ENCODE measurements around the gene BRK1. TPM values are rescaled to one million over a fixed set of nuclear protein-coding genes. Genes with fewer than 3 reads are reported as not detected.

The BRK1 gene
- total and polyA plus RNA-seq, 10 of the 15 experiments (the other 5 are each of a cell fraction or from before 2014, with no cell fraction given): 97.8 to 457 (median 203) TPM

DNA sequence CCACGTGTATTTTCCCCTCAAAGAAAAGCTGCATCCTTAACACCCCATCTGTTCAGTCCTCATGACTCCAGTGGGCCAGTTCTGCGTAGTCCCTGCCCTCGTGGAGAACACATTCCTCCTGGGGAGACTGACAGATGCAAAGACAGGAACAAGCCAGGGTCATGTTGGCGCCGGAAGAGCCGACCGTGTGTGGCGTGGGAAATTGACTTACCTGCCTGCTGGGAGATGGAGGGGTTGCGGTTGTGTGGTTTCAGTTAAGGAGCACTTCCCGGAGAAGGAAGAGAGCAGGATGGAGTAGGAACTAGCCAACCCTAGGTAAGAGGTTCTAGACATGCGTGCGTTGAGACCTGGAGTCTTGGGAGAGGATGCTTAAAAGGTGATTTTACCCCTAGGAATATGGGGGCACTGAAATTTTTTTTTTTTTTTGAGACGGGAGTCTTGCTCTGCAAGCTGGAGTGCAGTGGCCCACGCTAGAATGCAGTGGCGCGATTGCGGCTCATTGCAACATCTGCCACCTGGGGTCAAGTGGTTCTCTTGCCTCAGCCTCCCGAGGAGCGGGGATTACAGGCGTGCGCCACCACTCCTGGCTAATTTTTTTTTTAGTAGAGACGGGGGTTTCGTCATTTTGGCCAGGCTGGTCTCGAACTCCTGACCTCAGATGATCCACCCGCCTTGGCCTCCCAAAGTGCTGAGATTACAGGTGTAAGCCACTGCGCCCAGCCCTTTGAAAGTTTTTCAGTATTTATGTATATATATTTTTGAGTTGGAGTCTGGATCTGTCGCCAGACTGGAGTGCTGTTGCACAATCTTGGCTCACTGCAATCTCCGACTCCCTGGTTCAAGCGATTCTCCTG lies 27.5 kb downstream of the BRK1 start:
- Histone ChIP-seq H3K27ac (ENCODE audit: control insufficient read depth, insufficient read depth) (peak overlapping the region; percentile 61; the same call in 1 of the 2 replicates), H3K36me3 (ENCODE audit: control insufficient read depth in 2 of 2, insufficient read depth in 2 of 2, low read length in 1 of 2) (peaks cover 0 to 5% of the 10 kb centered on the region in 2 experiments; a peak in 1 of 4 replicates)

More for the DNA sequence above, 27.5 kb downstream of the BRK1 start:
- H3K9me3 ChIP-seq (replicated peaks; ENCODE audit: control insufficient read depth, insufficient read depth, low read length): no peaks in the 10 kb centered on the region; the same call in 2 of the 3 replicates
- DNase-seq (ENCODE audit: low read depth, low spot score) (no peak), ATAC-seq (peak; percentile 21), FAIRE-seq (no peak)
- WGBS (ENCODE audit: insufficient coverage, insufficient replicate concordance, low lambda C conversion rate, missing lambda C conversion rate): 23% methylated on average over 29 of the region's 29 CpGs
- CTCF ChIA-PET: interaction anchor here (2.0 kb wide), 1 partner anchor 49 kb away, joined by 9 read pairs; no protein-coding TSS in a partner anchor
- no peaks in the 10 kb centered on the region for H3K27me3 ChIP-seq (replicated peaks in 1 of 2; ENCODE audit: control insufficient read depth in 2 of 2, insufficient read depth in 2 of 2, low read length in 1 of 2)
- SMC1A ChIA-PET (ENCODE audit: uncharacterized antibody, unreplicated experiment): no interaction called here
- peak overlapping the region; percentile 77 for H3K9ac ChIP-seq (ENCODE audit: control insufficient read depth, insufficient read depth, low read length)
- in situ Hi-C loops (cut with MboI) (no loop called here), intact Hi-C loops (cut with micrococcal nuclease; ENCODE audit: unreplicated experiment) (loop anchor here (2.0 to 5.0 kb wide), 2 partner anchors 49 to 82 kb away; no protein-coding TSS in a partner anchor)
- peak overlapping the region; percentile 38 for H3K4me2 ChIP-seq (ENCODE audit: control insufficient read depth, insufficient read depth)
- BruUV-seq (replicated peaks): no TSS peak
- TF ChIP-seq POLR2A (IDR thresholded peaks at IDR 0.05; ENCODE audit: low read depth, low read length): no peak; the same call in 1 of the 2 replicates
- TF ChIP-seq YBX1 (IDR thresholded peaks at IDR 0.05): no peak
- TF ChIP-seq, protein P1, sequence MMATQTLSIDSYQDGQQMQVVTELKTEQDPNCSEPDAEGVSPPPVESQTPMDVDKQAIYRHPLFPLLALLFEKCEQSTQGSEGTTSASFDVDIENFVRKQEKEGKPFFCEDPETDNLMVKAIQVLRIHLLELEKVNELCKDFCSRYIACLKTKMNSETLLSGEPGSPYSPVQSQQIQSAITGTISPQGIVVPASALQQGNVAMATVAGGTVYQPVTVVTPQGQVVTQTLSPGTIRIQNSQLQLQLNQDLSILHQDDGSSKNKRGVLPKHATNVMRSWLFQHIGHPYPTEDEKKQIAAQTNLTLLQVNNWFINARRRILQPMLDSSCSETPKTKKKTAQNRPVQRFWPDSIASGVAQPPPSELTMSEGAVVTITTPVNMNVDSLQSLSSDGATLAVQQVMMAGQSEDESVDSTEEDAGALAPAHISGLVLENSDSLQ (IDR thresholded peaks at IDR 0.05): peak; percentile 35; the same call in 1 of the 2 replicates
- TF ChIP-seq IKZF1 (conservative IDR thresholded peaks at IDR 0.05): peak; percentile 19; the same call in 1 of the 2 replicates
- TF ChIP-seq, protein P2, sequence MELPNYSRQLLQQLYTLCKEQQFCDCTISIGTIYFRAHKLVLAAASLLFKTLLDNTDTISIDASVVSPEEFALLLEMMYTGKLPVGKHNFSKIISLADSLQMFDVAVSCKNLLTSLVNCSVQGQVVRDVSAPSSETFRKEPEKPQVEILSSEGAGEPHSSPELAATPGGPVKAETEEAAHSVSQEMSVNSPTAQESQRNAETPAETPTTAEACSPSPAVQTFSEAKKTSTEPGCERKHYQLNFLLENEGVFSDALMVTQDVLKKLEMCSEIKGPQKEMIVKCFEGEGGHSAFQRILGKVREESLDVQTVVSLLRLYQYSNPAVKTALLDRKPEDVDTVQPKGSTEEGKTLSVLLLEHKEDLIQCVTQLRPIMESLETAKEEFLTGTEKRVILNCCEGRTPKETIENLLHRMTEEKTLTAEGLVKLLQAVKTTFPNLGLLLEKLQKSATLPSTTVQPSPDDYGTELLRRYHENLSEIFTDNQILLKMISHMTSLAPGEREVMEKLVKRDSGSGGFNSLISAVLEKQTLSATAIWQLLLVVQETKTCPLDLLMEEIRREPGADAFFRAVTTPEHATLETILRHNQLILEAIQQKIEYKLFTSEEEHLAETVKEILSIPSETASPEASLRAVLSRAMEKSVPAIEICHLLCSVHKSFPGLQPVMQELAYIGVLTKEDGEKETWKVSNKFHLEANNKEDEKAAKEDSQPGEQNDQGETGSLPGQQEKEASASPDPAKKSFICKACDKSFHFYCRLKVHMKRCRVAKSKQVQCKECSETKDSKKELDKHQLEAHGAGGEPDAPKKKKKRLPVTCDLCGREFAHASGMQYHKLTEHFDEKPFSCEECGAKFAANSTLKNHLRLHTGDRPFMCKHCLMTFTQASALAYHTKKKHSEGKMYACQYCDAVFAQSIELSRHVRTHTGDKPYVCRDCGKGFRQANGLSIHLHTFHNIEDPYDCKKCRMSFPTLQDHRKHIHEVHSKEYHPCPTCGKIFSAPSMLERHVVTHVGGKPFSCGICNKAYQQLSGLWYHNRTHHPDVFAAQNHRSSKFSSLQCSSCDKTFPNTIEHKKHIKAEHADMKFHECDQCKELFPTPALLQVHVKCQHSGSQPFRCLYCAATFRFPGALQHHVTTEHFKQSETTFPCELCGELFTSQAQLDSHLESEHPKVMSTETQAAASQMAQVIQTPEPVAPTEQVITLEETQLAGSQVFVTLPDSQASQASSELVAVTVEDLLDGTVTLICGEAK (IDR thresholded peaks at IDR 0.05; ENCODE audit: borderline replicate concordance): no peak
- no peak for TF ChIP-seq STAT3 (IDR thresholded peaks at IDR 0.05; ENCODE audit: low read depth, low read length)
- peak; percentile 36 to 50; a peak in 2 of 4 replicates for TF ChIP-seq IKZF2 (IDR thresholded peaks at IDR 0.05)
- no peak for TF ChIP-seq SP1 (IDR thresholded peaks at IDR 0.05; ENCODE audit: low read depth, low read length)
- TF ChIP-seq DPF2 (IDR thresholded peaks at IDR 0.05): no peak
- peak; percentile 63 for TF ChIP-seq RUNX3 (IDR thresholded peaks at IDR 0.05; ENCODE audit: low read length)
- no peak for TF ChIP-seq FOXM1 (IDR thresholded peaks at IDR 0.05; ENCODE audit: low read depth, low read length)
- TF ChIP-seq POLR2AphosphoS5 (IDR thresholded peaks at IDR 0.05; ENCODE audit: low read length): peak; percentile 24; the same call in 1 of the 2 replicates
- TF ChIP-seq, protein P3, sequence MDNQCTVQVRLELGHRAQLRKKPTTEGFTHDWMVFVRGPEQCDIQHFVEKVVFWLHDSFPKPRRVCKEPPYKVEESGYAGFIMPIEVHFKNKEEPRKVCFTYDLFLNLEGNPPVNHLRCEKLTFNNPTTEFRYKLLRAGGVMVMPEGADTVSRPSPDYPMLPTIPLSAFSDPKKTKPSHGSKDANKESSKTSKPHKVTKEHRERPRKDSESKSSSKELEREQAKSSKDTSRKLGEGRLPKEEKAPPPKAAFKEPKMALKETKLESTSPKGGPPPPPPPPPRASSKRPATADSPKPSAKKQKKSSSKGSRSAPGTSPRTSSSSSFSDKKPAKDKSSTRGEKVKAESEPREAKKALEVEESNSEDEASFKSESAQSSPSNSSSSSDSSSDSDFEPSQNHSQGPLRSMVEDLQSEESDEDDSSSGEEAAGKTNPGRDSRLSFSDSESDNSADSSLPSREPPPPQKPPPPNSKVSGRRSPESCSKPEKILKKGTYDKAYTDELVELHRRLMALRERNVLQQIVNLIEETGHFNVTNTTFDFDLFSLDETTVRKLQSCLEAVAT (IDR thresholded peaks at IDR 0.05): peak; percentile 92; the same call in 1 of the 2 replicates
- no peak for TF ChIP-seq HDAC2 (IDR thresholded peaks at IDR 0.05)
- RAD21 ChIA-PET (ENCODE audit: unreplicated experiment): interaction anchor here (0.7 to 1.6 kb wide), 3 partner anchors 81 to 155 kb away, joined by 3 to 5 read pairs (median 4); no protein-coding TSS in a partner anchor
- peak overlapping the region; percentile 100 for H3K4me3 ChIP-seq
- H3K4me1 ChIP-seq (ENCODE audit: control insufficient read depth, insufficient read depth, low read length): no peaks in the 10 kb centered on the region; the same call in 1 of the 2 replicates
- POLR2A ChIA-PET: interaction anchor here (0.6 to 3.7 kb wide), 7 partner anchors 12 to 150 kb away, joined by 3 to 23 read pairs (median 4); no protein-coding TSS in a partner anchor
- H3K79me2 ChIP-seq (ENCODE audit: control insufficient read depth, insufficient read depth, low read length): peaks cover 54% of the 10 kb centered on the region
- no peak overlapping the region for H2AFZ ChIP-seq (ENCODE audit: control insufficient read depth, low read depth, low read length)
- no peaks in the 10 kb centered on the region; the same call in 1 of the 2 replicates for H4K20me1 ChIP-seq (ENCODE audit: control insufficient read depth, insufficient read depth)

Data from GM12878 (cell line).